Stimulated activated CD4-positive, alpha-beta T cell treated with anti-CD3 and anti-CD28 coated beads, Interleukin-12 subunit alpha, Interleukin-12 subunit beta, amount 100 ng/mL, for 24 hours (primary cell): Measurements from ENCODE around the gene TEX52.
"Not testable (repeated sequence)": the region's sequence is repeated elsewhere in the genome, so short reads cannot be mapped to it uniquely, and the experiment has no call there.

Experiments used
- DNase-seq, 2 experiments: peaks; one replicate each; pipeline ENCODE4 v3.0.0-alpha.2; 2020; ENCODE audit warnings: low read depth in 2 of 2

TEX52 gene

GRCh38 chr12:2864198-2864597 is 7.4 kb upstream of the TEX52 start:
- DNase-seq: no peak

GRCh38 chr12:2863402-2863801 is 6.6 kb upstream of the TEX52 start:
- DNase-seq: not testable (repeated sequence)

GRCh38 chr12:2862876-2863275 is 6.0 kb upstream of the TEX52 start:
- DNase-seq: no peak

GRCh38 chr12:2860170-2860569 is 3.3 kb upstream of the TEX52 start:
- no peak for DNase-seq

- no peak for DNase-seq
Measured at GRCh38 chr12:2858944-2859421, 2.1 kb upstream of the TEX52 start.

GRCh38 chr12:2858334-2858733 is 1.5 kb upstream of the TEX52 start:
- DNase-seq: no peak

GRCh38 chr12:2857576-2857975 is 737 bp upstream of the TEX52 start:
- DNase-seq: no peak

GRCh38 chr12:2856051-2856450 is 788 bp downstream of the TEX52 start:
- no peak for DNase-seq

GRCh38 chr12:2855546-2855945 is 1.3 kb downstream of the TEX52 start:
- no peak for DNase-seq

- no peak for DNase-seq
Measured at GRCh38 chr12:2854669-2855453, 2.0 kb downstream of the TEX52 start.

GRCh38 chr12:2853626-2854025 is 3.2 kb downstream of the TEX52 start:
- DNase-seq: peak in 1 of 2 experiments; percentile 57

- DNase-seq: no peak
Measured at GRCh38 chr12:2851931-2852330, 4.9 kb downstream of the TEX52 start.

GRCh38 chr12:2845280-2845679 is 11.6 kb downstream of the TEX52 start:
- DNase-seq: no peak

- DNase-seq: no peak
Measured at GRCh38 chr12:2844786-2845185, 12.1 kb downstream of the TEX52 start.

GRCh38 chr12:2842948-2843347 is 13.9 kb downstream of the TEX52 start:
- no peak for DNase-seq

GRCh38 chr12:2841056-2841650 is 15.7 kb downstream of the TEX52 start:
- DNase-seq: no peak

GRCh38 chr12:2836574-2836973 is 20.3 kb downstream of the TEX52 start:
- no peak for DNase-seq

- DNase-seq: no peak
Measured at GRCh38 chr12:2835691-2836403, 21.0 kb downstream of the TEX52 start.

GRCh38 chr12:2834581-2835491 is 22.0 kb downstream of the TEX52 start, which contains the start of gene NRIP2:
Gene NRIP2, minus strand, starts transcription at chr12:2835035. Its CDS starts 52 bp downstream, at chr12:2834983.
- no peak for DNase-seq

GRCh38 chr12:2833810-2834209 is 23.0 kb downstream of the TEX52 start:
- DNase-seq: no peak

- no peak for DNase-seq
Measured at GRCh38 chr12:2833327-2833726, 23.5 kb downstream of the TEX52 start.
